ENCODE results near the gene ZNF672. TPM values are rescaled to one million over a fixed set of nuclear protein-coding genes. Genes with fewer than 3 reads are reported as not detected.

ZNF672 gene
- polyA plus RNA-seq, 1 donor (not counting 4 experiments of a cell fraction or from before 2014, with no cell fraction given), result 12.6 TPM

DNA sequence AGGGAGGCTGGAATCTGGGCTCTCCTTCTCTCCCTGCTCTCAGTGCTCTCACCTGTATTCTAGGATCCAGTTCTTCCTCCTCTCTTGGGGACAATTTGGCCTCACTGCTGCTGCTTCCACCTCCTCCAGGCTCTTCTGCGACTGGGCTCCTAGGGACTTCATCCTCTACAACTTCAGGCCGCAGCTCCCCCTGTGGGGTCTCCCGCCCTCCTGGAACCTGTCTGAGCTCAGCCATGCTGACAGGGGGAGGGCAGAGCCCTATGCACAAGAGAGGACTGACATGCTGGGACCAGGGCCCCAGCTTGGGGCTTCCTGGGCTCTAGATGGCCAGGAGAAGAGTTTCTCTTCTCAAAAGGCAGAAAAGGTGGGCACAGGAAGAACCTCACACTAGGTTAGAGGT, 13.3 kb upstream of the ZNF672 start:
- no peaks in the 10 kb centered on the region for H4K20me1 ChIP-seq (ENCODE audit: control insufficient read depth, extremely low read depth, insufficient read depth, low read length)
- FAIRE-seq (no peak), DNase-seq (ENCODE audit: low read depth, low spot score) (no peak)
- peaks cover 2% of the 10 kb centered on the region for H3K9me1 ChIP-seq (ENCODE audit: control insufficient read depth, extremely low read depth, insufficient read depth, low read length)
- no peaks in the 10 kb centered on the region for H3K27me3 ChIP-seq (ENCODE audit: control insufficient read depth, extremely low read depth, insufficient read depth, low read length)
- no peaks in the 10 kb centered on the region for H3K9me3 ChIP-seq (ENCODE audit: control insufficient read depth, low read depth, low read length)
- H3K36me3 ChIP-seq (ENCODE audit: control insufficient read depth in 2 of 2, extremely low read depth in 1 of 2, insufficient read depth in 2 of 2, low read length in 2 of 2), result peaks cover 8 to 18% of the 10 kb centered on the region in 2 experiments
- peaks cover 54% of the 10 kb centered on the region for H3K79me2 ChIP-seq (ENCODE audit: control insufficient read depth, insufficient read depth, low read length)
- no peak overlapping the region for H2AFZ ChIP-seq (ENCODE audit: control insufficient read depth, low read length)
- no peak overlapping the region for H3K27ac ChIP-seq (ENCODE audit: control insufficient read depth, insufficient read depth, low read length)
- peak overlapping the region; percentile 94 for H3K9ac ChIP-seq (ENCODE audit: control insufficient read depth, extremely low read depth, insufficient read depth, low read length)
- TF ChIP-seq, protein P1, sequence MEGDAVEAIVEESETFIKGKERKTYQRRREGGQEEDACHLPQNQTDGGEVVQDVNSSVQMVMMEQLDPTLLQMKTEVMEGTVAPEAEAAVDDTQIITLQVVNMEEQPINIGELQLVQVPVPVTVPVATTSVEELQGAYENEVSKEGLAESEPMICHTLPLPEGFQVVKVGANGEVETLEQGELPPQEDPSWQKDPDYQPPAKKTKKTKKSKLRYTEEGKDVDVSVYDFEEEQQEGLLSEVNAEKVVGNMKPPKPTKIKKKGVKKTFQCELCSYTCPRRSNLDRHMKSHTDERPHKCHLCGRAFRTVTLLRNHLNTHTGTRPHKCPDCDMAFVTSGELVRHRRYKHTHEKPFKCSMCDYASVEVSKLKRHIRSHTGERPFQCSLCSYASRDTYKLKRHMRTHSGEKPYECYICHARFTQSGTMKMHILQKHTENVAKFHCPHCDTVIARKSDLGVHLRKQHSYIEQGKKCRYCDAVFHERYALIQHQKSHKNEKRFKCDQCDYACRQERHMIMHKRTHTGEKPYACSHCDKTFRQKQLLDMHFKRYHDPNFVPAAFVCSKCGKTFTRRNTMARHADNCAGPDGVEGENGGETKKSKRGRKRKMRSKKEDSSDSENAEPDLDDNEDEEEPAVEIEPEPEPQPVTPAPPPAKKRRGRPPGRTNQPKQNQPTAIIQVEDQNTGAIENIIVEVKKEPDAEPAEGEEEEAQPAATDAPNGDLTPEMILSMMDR (optimal IDR thresholded peaks at IDR 0.05 in 1 of 3, IDR thresholded peaks at IDR 0.05 in 1 of 3, conservative IDR thresholded peaks at IDR 0.05 in 1 of 3; ENCODE audit: extremely low read depth in 1 of 3, insufficient read depth in 2 of 3, low read length in 3 of 3), result no peak
- TF ChIP-seq EZH2 (IDR thresholded peaks at IDR 0.05; ENCODE audit: low read length), result no peak
- peaks cover 24% of the 10 kb centered on the region for H3K4me1 ChIP-seq (ENCODE audit: control insufficient read depth, extremely low read depth, insufficient read depth, low read length)
- dilution Hi-C loops (cut with MboI; ENCODE audit: extremely low pct_ligation_motif_present, low sequenced_read_pairs), result no loop called here
- H3K4me3 ChIP-seq (ENCODE audit: control insufficient read depth in 2 of 3, extremely low read depth in 1 of 3, insufficient read depth in 2 of 3, low read depth in 1 of 3, low read length in 3 of 3), result peak overlapping the region; percentile 79 to 98 (median 97)
- peak overlapping the region; percentile 96 for H3K4me2 ChIP-seq (ENCODE audit: control insufficient read depth, extremely low read depth, insufficient read depth, low read depth, low read length)

DNA sequence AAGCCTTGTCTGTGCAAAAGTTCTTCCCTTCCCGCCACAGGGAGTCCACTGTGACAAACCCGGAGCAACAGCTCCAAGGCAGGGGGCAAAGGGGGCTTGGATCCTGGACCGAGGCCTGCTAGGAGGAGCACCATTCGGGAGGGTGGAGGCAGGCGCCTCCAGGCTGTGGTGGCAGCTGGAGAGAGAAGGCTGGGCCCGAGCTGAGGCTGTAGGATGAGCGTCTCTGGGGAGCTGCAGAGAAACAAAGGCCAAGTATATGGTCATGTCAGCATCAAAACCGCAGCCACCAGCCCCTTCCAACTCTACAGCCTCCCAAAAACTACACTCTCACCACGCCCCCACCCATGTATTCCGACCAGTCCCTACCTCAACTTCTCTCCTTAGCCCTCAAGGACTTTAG, 12.9 kb upstream of the ZNF672 start:
- H3K4me1 ChIP-seq (ENCODE audit: control insufficient read depth, extremely low read depth, insufficient read depth, low read length), result peaks cover 24% of the 10 kb centered on the region
- H4K20me1 ChIP-seq (ENCODE audit: control insufficient read depth, extremely low read depth, insufficient read depth, low read length), result no peaks in the 10 kb centered on the region
- H3K79me2 ChIP-seq (ENCODE audit: control insufficient read depth, insufficient read depth, low read length), result peaks cover 51% of the 10 kb centered on the region
- FAIRE-seq (no peak), DNase-seq (ENCODE audit: low read depth, low spot score) (no peak)
- no peaks in the 10 kb centered on the region for H3K9me3 ChIP-seq (ENCODE audit: control insufficient read depth, low read depth, low read length)
- peak overlapping the region; percentile 94 for H3K9ac ChIP-seq (ENCODE audit: control insufficient read depth, extremely low read depth, insufficient read depth, low read length)
- peak overlapping the region; percentile 100 for H2AFZ ChIP-seq (ENCODE audit: control insufficient read depth, low read length)
- peaks cover 8 to 15% of the 10 kb centered on the region in 2 experiments for H3K36me3 ChIP-seq (ENCODE audit: control insufficient read depth in 2 of 2, extremely low read depth in 1 of 2, insufficient read depth in 2 of 2, low read length in 2 of 2)
- peaks cover 2% of the 10 kb centered on the region for H3K9me1 ChIP-seq (ENCODE audit: control insufficient read depth, extremely low read depth, insufficient read depth, low read length)
- dilution Hi-C loops (cut with MboI; ENCODE audit: extremely low pct_ligation_motif_present, low sequenced_read_pairs), result no loop called here
- TF ChIP-seq EZH2 (IDR thresholded peaks at IDR 0.05; ENCODE audit: low read length), result no peak
- TF ChIP-seq, protein P1 (optimal IDR thresholded peaks at IDR 0.05 in 1 of 3, IDR thresholded peaks at IDR 0.05 in 1 of 3, conservative IDR thresholded peaks at IDR 0.05 in 1 of 3; ENCODE audit: extremely low read depth in 1 of 3, insufficient read depth in 2 of 3, low read length in 3 of 3), result no peak
- no peaks in the 10 kb centered on the region for H3K27me3 ChIP-seq (ENCODE audit: control insufficient read depth, extremely low read depth, insufficient read depth, low read length)
- peak overlapping the region; percentile 79 to 98 (median 97) for H3K4me3 ChIP-seq (ENCODE audit: control insufficient read depth in 2 of 3, extremely low read depth in 1 of 3, insufficient read depth in 2 of 3, low read depth in 1 of 3, low read length in 3 of 3)
- peak overlapping the region; percentile 95 for H3K27ac ChIP-seq (ENCODE audit: control insufficient read depth, insufficient read depth, low read length)
- peak overlapping the region; percentile 96 for H3K4me2 ChIP-seq (ENCODE audit: control insufficient read depth, extremely low read depth, insufficient read depth, low read depth, low read length)
